ENCODE data around the gene ABHD17B.

Gene ABHD17B

GRCh38 chr9:71885467-71885866 is 25.5 kb downstream of the ABHD17B start:
- in situ Hi-C loops (cut with HindIII; ENCODE audit: low sequenced_read_pairs), result no loop called here
- DNase-seq (ENCODE audit: low read depth), result no peak

DNA sequence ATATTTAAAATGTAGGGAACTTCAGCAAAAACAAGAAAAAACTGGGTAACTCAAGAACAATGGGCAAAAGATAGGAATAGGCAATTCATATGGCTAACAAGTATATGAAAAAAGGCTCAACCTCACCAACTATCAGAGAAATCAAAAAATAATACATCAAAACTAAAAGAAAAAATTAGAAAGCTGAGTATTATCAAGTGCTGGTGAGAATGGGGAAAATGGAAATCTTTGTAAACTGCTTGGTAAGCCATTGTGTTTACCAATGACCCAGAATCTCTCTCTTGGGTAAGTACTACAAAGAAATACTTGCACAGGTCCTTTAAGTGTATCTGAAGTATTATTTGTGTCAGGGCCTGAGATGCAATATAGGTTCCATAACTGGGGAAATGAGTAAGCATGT is 27.0 kb downstream of the ABHD17B start:
- no peak overlapping the region for H3K4me3 ChIP-seq (ENCODE audit: low read depth, low read length)
- in situ Hi-C loops (cut with HindIII; ENCODE audit: low sequenced_read_pairs), result no loop called here
- TF ChIP-seq, protein P1, sequence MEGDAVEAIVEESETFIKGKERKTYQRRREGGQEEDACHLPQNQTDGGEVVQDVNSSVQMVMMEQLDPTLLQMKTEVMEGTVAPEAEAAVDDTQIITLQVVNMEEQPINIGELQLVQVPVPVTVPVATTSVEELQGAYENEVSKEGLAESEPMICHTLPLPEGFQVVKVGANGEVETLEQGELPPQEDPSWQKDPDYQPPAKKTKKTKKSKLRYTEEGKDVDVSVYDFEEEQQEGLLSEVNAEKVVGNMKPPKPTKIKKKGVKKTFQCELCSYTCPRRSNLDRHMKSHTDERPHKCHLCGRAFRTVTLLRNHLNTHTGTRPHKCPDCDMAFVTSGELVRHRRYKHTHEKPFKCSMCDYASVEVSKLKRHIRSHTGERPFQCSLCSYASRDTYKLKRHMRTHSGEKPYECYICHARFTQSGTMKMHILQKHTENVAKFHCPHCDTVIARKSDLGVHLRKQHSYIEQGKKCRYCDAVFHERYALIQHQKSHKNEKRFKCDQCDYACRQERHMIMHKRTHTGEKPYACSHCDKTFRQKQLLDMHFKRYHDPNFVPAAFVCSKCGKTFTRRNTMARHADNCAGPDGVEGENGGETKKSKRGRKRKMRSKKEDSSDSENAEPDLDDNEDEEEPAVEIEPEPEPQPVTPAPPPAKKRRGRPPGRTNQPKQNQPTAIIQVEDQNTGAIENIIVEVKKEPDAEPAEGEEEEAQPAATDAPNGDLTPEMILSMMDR (IDR thresholded peaks at IDR 0.05; ENCODE audit: low read depth, low read length, missing control alignments), result no peak
- DNase-seq (ENCODE audit: low read depth), result no peak

More at GRCh38 chr9:71885467-71885866, 25.5 kb downstream of the ABHD17B start:
- TF ChIP-seq, protein P1 (IDR thresholded peaks at IDR 0.05; ENCODE audit: low read depth, low read length, missing control alignments), result no peak
- H3K4me3 ChIP-seq (ENCODE audit: low read depth, low read length), result no peak overlapping the region

- in situ Hi-C loops (cut with HindIII; ENCODE audit: low sequenced_read_pairs), result no loop called here
- no peak overlapping the region for H3K4me3 ChIP-seq (ENCODE audit: low read depth, low read length)
- TF ChIP-seq, protein P1 (IDR thresholded peaks at IDR 0.05; ENCODE audit: low read depth, low read length, missing control alignments), result no peak
- no peak for DNase-seq (ENCODE audit: low read depth)
These were observed 31.3 kb downstream of the ABHD17B start for GRCh38 chr9:71879644-71880174.

DNA sequence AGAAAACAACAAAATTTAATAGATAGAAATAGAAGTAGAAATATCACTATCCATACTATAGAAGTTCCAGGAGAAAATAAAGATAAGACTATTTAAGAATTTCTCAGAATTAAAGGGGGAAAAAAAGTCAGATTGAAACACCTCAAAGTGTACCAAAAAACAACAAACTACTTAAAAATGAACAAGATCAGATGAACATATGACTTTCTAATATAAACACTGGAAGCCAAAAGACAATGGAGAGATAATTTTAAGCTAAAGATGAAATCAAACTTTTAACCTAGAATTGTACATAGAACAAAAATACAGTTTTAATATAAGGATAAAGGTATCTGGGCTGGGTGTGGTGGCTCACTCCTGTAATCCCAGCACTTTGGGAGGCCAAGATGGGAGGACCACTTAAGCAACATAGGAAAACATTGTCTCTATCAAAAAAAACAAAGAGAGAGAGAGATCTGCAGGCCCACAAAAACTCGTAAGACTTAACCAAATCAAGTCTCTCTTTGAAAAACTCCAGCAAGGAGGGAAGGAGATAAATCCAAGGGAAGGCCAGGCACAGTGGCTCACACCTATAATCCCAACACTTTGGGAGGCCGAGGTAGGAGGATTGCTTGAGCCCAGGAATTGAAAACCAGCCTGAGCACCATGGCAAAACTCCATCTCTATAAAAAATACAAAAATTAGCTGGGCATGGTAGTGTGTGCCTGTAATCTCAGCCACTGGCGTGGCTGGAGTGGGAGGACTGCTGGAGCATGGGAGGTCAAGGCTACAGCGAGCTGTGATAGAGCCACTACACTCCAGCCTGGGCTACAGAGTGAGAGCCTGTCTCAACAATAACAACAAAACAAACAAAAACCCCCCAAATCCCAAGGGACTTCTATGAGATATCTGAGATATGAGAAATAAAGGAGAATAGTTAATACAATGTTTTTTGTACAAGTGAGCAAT is 32.4 kb downstream of the ABHD17B start:
- TF ChIP-seq, protein P1 (IDR thresholded peaks at IDR 0.05; ENCODE audit: low read depth, low read length, missing control alignments), result no peak
- in situ Hi-C loops (cut with HindIII; ENCODE audit: low sequenced_read_pairs), result no loop called here
- DNase-seq (ENCODE audit: low read depth), result no peak
- H3K4me3 ChIP-seq (ENCODE audit: low read depth, low read length), result no peak overlapping the region

DNA sequence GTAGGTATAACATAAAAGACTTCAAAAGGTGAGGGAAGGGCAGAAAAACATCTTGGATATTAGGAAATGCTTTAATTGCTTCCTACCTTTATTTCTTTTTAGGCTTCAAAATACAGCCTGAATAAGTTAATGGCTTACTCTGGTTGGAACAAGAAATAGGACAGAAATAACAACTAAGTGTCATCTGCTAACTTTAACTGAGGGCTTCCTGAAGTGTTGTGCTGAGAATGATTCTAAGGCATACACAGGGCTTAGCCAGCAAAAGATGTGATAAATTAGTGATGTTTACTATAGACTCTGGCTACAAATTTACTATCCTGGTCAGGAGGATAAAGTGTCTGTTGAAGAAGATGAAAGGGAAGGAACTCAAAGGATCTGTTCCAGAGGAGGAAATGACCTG is 34.2 kb downstream of the ABHD17B start:
- TF ChIP-seq, protein P1 (IDR thresholded peaks at IDR 0.05; ENCODE audit: low read depth, low read length, missing control alignments), result no peak
- no peak overlapping the region for H3K4me3 ChIP-seq (ENCODE audit: low read depth, low read length)
- in situ Hi-C loops (cut with HindIII; ENCODE audit: low sequenced_read_pairs), result no loop called here
- DNase-seq (ENCODE audit: low read depth), result no peak

- in situ Hi-C loops (cut with HindIII; ENCODE audit: low sequenced_read_pairs), result no loop called here
- no peak for DNase-seq (ENCODE audit: low read depth)
- TF ChIP-seq, protein P1 (IDR thresholded peaks at IDR 0.05; ENCODE audit: low read depth, low read length, missing control alignments), result no peak
- no peak overlapping the region for H3K4me3 ChIP-seq (ENCODE audit: low read depth, low read length)
These were observed 34.9 kb downstream of the ABHD17B start for GRCh38 chr9:71876106-71876505.
